ENCODE results near the gene NRP1.

NRP1 gene

DNA sequence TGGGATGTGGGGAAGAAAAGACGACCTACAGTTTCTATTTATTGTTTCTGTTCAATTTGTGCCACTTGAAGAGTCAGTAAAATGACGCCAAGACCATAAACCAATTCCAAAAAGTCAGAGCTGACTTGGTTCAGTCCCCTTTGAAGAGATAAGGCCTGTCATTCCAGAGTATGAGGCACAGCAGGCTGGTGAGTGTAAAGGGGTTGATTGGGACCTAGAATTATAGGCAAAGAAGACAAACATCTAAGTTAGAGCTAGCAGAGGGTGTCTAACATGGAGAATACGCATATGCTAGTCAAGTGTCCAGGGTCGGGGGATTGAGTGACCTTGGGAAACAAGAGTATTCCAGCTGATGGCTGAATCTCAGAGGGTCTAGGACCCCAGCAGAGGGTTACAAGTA is 23.6 kb downstream of the NRP1 start:
- TF ChIP-seq, protein P1, sequence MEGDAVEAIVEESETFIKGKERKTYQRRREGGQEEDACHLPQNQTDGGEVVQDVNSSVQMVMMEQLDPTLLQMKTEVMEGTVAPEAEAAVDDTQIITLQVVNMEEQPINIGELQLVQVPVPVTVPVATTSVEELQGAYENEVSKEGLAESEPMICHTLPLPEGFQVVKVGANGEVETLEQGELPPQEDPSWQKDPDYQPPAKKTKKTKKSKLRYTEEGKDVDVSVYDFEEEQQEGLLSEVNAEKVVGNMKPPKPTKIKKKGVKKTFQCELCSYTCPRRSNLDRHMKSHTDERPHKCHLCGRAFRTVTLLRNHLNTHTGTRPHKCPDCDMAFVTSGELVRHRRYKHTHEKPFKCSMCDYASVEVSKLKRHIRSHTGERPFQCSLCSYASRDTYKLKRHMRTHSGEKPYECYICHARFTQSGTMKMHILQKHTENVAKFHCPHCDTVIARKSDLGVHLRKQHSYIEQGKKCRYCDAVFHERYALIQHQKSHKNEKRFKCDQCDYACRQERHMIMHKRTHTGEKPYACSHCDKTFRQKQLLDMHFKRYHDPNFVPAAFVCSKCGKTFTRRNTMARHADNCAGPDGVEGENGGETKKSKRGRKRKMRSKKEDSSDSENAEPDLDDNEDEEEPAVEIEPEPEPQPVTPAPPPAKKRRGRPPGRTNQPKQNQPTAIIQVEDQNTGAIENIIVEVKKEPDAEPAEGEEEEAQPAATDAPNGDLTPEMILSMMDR (IDR thresholded peaks at IDR 0.05), result no peak
- Histone ChIP-seq H3K27ac (no peak overlapping the region), H3K36me3 (no peaks in the 10 kb centered on the region)

DNA sequence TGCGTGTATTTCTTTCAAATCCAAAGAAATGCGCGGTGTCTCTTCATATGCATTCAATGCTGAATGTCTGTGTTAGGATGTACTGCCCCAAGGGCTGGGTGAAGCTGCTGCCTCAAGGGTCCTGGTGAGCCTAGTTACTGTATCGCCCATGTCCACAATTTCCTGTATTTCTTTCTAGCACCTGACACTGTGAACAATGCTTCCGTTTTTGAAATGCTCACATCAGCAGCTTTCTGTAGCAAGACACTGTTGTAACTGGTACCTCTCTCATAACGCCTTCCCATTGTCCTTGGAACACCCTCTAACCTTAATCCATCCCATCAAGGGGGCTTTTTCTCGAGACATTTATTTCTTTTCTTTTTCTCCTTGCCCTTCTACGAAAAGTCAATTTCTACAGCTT is 25.1 kb downstream of the NRP1 start:
- no peaks in the 10 kb centered on the region for H3K36me3 ChIP-seq
- TF ChIP-seq, protein P1 (IDR thresholded peaks at IDR 0.05), result no peak

More for the DNA sequence above, 23.6 kb downstream of the NRP1 start:
- Histone ChIP-seq H3K4me3 (ENCODE audit: low read depth in 1 of 2, low read length in 1 of 2) (no peak overlapping the region), H3K27me3 (no peaks in the 10 kb centered on the region), H3K9me3 (no peaks in the 10 kb centered on the region), H3K4me1 (ENCODE audit: control insufficient read depth in 1 of 2, insufficient read depth in 1 of 2, low read depth in 1 of 2, low read length in 1 of 2) (peaks cover 4 to 23% of the 10 kb centered on the region in 2 experiments)

DNA sequence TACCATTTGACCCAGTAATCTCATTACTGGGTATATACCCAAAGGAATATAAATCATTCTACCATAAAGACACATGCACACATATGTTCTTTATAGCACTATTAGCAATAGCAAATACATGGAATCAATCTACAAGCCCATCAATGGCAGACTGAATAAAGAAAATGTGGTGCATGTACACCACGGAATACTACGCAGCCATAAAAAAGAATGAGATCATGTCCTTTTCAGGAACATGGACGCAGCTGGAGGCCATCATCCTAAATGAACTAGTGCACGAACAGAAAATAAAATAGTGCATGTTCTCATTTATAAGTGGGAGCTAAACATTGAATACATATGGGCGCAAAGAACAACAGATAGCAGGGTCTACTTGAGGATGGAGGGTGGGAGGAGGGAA is 26.6 kb downstream of the NRP1 start:
- no peak overlapping the region for H3K4me3 ChIP-seq (ENCODE audit: low read depth in 1 of 2, low read length in 1 of 2)
- H3K27ac ChIP-seq, result no peak overlapping the region
- no peaks in the 10 kb centered on the region for H3K9me3 ChIP-seq
- peaks cover under 1 to 6% of the 10 kb centered on the region in 2 experiments for H3K4me1 ChIP-seq (ENCODE audit: control insufficient read depth in 1 of 2, insufficient read depth in 1 of 2, low read depth in 1 of 2, low read length in 1 of 2)
- H3K36me3 ChIP-seq, result no peaks in the 10 kb centered on the region
- peaks cover 3% of the 10 kb centered on the region for H3K27me3 ChIP-seq
- TF ChIP-seq, protein P1 (IDR thresholded peaks at IDR 0.05), result no peak

More for the DNA sequence above, 25.1 kb downstream of the NRP1 start:
- Histone ChIP-seq H3K27me3 (no peaks in the 10 kb centered on the region), H3K4me3 (ENCODE audit: low read depth in 1 of 2, low read length in 1 of 2) (no peak overlapping the region), H3K4me1 (ENCODE audit: control insufficient read depth in 1 of 2, insufficient read depth in 1 of 2, low read depth in 1 of 2, low read length in 1 of 2) (peaks cover 4 to 11% of the 10 kb centered on the region in 2 experiments), H3K27ac (no peak overlapping the region), H3K9me3 (no peaks in the 10 kb centered on the region)

- no peak overlapping the region for H3K27ac ChIP-seq
- TF ChIP-seq, protein P1 (IDR thresholded peaks at IDR 0.05), result no peak
- H3K9me3 ChIP-seq, result no peaks in the 10 kb centered on the region
- H3K4me3 ChIP-seq (ENCODE audit: low read depth in 1 of 2, low read length in 1 of 2), result no peak overlapping the region
- peaks cover 4% of the 10 kb centered on the region for H3K27me3 ChIP-seq
- H3K36me3 ChIP-seq, result no peaks in the 10 kb centered on the region
- H3K4me1 ChIP-seq (ENCODE audit: control insufficient read depth in 1 of 2, insufficient read depth in 1 of 2, low read depth in 1 of 2, low read length in 1 of 2), result peaks cover 0 to 6% of the 10 kb centered on the region in 2 experiments
Measured at GRCh38 chr10:33306701-33307519, 27.6 kb downstream of the NRP1 start.

- Histone ChIP-seq H3K36me3 (no peaks in the 10 kb centered on the region), H3K27me3 (peaks cover 4% of the 10 kb centered on the region), H3K27ac (no peak overlapping the region), H3K9me3 (no peaks in the 10 kb centered on the region), H3K4me3 (ENCODE audit: low read depth in 1 of 2, low read length in 1 of 2) (no peak overlapping the region), H3K4me1 (ENCODE audit: control insufficient read depth in 1 of 2, insufficient read depth in 1 of 2, low read depth in 1 of 2, low read length in 1 of 2) (peaks cover 0 to 6% of the 10 kb centered on the region in 2 experiments)
- TF ChIP-seq, protein P1 (IDR thresholded peaks at IDR 0.05), result no peak
Measured at GRCh38 chr10:33306126-33306525, 28.3 kb downstream of the NRP1 start.

Measured in neutrophil (primary cell).